Neural cell (in vitro differentiated cells): ENCODE results near the gene PLA2G4C. TPM values are rescaled to one million over a fixed set of nuclear protein-coding genes. Genes with fewer than 3 reads are reported as not detected.

Experiments
- H2AFZ ChIP-seq: fragments of 200-600, 300-800 bp; sonication (generic), shearing (Covaris generic); 2 replicates; pipeline ENCODE4 v1.6.0; 2014; ENCODE audit warnings: low read depth, mild to moderate bottlenecking, antibody characterized with exemption, low read length, moderate library complexity
- H3F3A ChIP-seq: fragments of 200-600 bp; shearing (Covaris generic); 2 replicates; pipeline ENCODE4 v1.6.1; 2016; ENCODE audit warnings: mild to moderate bottlenecking, moderate library complexity, mixed read lengths, antibody characterized with exemption, low read length; ENCODE audit not compliant: insufficient read depth, poor library complexity, severe bottlenecking
- H3K27ac ChIP-seq: fragments of 200-600, 300-800 bp; sonication (generic), shearing (Covaris generic); 2 replicates; pipeline ENCODE4 v1.5.1; 2014; ENCODE audit warnings: mild to moderate bottlenecking, low read length, moderate library complexity
- H3K27me3 ChIP-seq: fragments of 300-800, 200-600 bp; sonication (generic), shearing (Covaris generic); 2 replicates; pipeline ENCODE4 v1.6.0; 2014; ENCODE audit warnings: mild to moderate bottlenecking, low read depth, low read length, moderate library complexity; ENCODE audit not compliant: insufficient read depth
- H3K36me3 ChIP-seq: fragments of 300-800, 200-600 bp; sonication (generic), shearing (Covaris generic); 2 replicates; pipeline ENCODE4 v1.5.1; 2014; ENCODE audit warnings: mild to moderate bottlenecking, antibody characterized with exemption, low read length, moderate library complexity; ENCODE audit not compliant: insufficient read depth
- H3K4me2 ChIP-seq: fragments of 300-800, 200-600 bp; sonication (generic), shearing (Covaris generic); 2 replicates; pipeline ENCODE4 v1.6.0; 2014; ENCODE audit warnings: mild to moderate bottlenecking, low read length
- H3K4me3 ChIP-seq: fragments of 300-800, 200-600 bp; sonication (generic), shearing (Covaris generic); 2 replicates; pipeline ENCODE4 v1.5.1; 2014; ENCODE audit warnings: mild to moderate bottlenecking, low read length, moderate library complexity
- H3K79me2 ChIP-seq: fragments of 200-600 bp; shearing (Covaris generic); replicated peaks from 2 replicates; pipeline ENCODE4 v1.6.0; 2014; ENCODE audit warnings: mild to moderate bottlenecking, low read length, moderate library complexity; ENCODE audit not compliant: insufficient read depth
- H3K9ac ChIP-seq: fragments of 300-800, 200-600 bp; sonication (generic), shearing (Covaris generic); 2 replicates; pipeline ENCODE4 v1.6.1; 2016; ENCODE audit warnings: mild to moderate bottlenecking, low read length, mixed read lengths
- H3K9me2 ChIP-seq: fragments of 200-600 bp; shearing (Covaris generic); 2 replicates; pipeline ENCODE4 v1.6.1; 2016; ENCODE audit warnings: mild to moderate bottlenecking, low read length, mixed read lengths; ENCODE audit not compliant: insufficient read depth
- H3K9me3 ChIP-seq: fragments of 200-600, 300-800 bp; sonication (generic), shearing (Covaris generic); 2 replicates; pipeline ENCODE4 v1.6.1; 2016; ENCODE audit warnings: mild to moderate bottlenecking, mixed run types, low read length, moderate library complexity, mixed read lengths
- H4K20me1 ChIP-seq: fragments of 200-600 bp; shearing (Covaris generic); 2 replicates; pipeline ENCODE4 v1.6.1; 2016; ENCODE audit warnings: mild to moderate bottlenecking, mixed run types; ENCODE audit not compliant: insufficient read depth
- EP300 ChIP-seq: fragments of 450-650 bp; conservative IDR thresholded peaks from 2 replicates; pipeline ENCODE4 v1.6.1; 2014; ENCODE audit warnings: antibody characterized with exemption, mild to moderate bottlenecking, moderate library complexity; ENCODE audit not compliant: poor library complexity, severe bottlenecking
- EZH2 ChIP-seq: fragments of 200-600, 300-800 bp; shearing (Covaris generic), sonication (generic); IDR thresholded peaks from 2 replicates; pipeline ENCODE4 v1.6.1; 2014; ENCODE audit warnings: antibody characterized with exemption, low read length, borderline replicate concordance, mild to moderate bottlenecking; ENCODE audit not compliant: insufficient read depth, poor library complexity, severe bottlenecking
- MXI1 ChIP-seq: fragments of 450-650 bp; conservative IDR thresholded peaks from 2 replicates; pipeline ENCODE4 v1.6.1; 2014; ENCODE audit warnings: antibody characterized with exemption, mild to moderate bottlenecking; ENCODE audit not compliant: poor library complexity, severe bottlenecking
- POLR2AphosphoS5 ChIP-seq: IDR thresholded peaks from 2 replicates; pipeline ENCODE4 v1.6.1; 2012
- RAD21 ChIP-seq: fragments of 450-650 bp; conservative IDR thresholded peaks from 2 replicates; pipeline ENCODE4 v1.6.1; 2014; ENCODE audit warnings: antibody characterized with exemption, mild to moderate bottlenecking, moderate library complexity
- SMC3 ChIP-seq: fragments of 450-650 bp; conservative IDR thresholded peaks from 2 replicates; pipeline ENCODE4 v1.6.1; 2014; ENCODE audit warnings: antibody characterized with exemption, mild to moderate bottlenecking, moderate library complexity; ENCODE audit not compliant: poor library complexity
- TAF1 ChIP-seq: IDR thresholded peaks from 2 replicates; pipeline ENCODE4 v1.6.1; 2012; ENCODE audit warnings: low read depth
- polyA plus RNA-seq: library from polyadenylated mRNA; depleted of rRNA; stranded (reverse); fragments of >200 nt; gene quantifications from 2 replicates; pipeline ENCODE4 v1.2.3, GENCODE V29; 2014
- TF ChIP-seq, protein P1 (sequence below): fragments of 450-650 bp; IDR thresholded peaks from 2 replicates; pipeline ENCODE4 v1.5.1; 2014; ENCODE audit warnings: antibody characterized with exemption, mild to moderate bottlenecking, moderate library complexity; ENCODE audit not compliant: poor library complexity, severe bottlenecking
- TF ChIP-seq, protein P2 (sequence below): IDR thresholded peaks from 2 replicates; pipeline ENCODE4 v1.6.1; 2012; ENCODE audit warnings: borderline replicate concordance

The PLA2G4C gene
- polyA plus RNA-seq, 1 donor from 2014 or later = 8.6 TPM

DNA sequence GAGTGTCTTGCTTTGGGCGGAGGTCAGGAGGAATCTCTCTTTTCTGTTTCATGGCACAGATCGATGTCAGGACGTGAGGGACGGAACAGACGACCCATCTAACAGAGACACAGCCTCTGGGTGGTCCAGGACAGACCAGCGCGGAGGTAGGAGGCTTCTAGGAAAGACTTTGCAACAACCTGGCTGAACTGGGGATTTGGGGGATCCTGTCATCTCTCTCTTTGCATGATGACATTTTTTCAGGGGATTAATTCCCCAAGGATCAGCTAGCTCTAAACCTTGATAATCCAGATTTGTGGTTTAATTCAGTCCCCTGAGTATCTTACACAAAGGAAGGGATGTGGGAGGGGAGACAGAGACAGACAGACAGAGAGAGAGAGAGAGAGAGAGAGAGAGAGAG, 81.2 kb downstream of the PLA2G4C start:
- H3K27me3 ChIP-seq = no peaks in the 10 kb centered on the region
- TF ChIP-seq EZH2 (no peak), RAD21 (no peak), MXI1 (no peak), EP300 (no peak), POLR2AphosphoS5 (no peak), SMC3 (no peak), TAF1 (no peak)
- TF ChIP-seq, protein P1, sequence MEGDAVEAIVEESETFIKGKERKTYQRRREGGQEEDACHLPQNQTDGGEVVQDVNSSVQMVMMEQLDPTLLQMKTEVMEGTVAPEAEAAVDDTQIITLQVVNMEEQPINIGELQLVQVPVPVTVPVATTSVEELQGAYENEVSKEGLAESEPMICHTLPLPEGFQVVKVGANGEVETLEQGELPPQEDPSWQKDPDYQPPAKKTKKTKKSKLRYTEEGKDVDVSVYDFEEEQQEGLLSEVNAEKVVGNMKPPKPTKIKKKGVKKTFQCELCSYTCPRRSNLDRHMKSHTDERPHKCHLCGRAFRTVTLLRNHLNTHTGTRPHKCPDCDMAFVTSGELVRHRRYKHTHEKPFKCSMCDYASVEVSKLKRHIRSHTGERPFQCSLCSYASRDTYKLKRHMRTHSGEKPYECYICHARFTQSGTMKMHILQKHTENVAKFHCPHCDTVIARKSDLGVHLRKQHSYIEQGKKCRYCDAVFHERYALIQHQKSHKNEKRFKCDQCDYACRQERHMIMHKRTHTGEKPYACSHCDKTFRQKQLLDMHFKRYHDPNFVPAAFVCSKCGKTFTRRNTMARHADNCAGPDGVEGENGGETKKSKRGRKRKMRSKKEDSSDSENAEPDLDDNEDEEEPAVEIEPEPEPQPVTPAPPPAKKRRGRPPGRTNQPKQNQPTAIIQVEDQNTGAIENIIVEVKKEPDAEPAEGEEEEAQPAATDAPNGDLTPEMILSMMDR = no peak
- TF ChIP-seq, protein P2, sequence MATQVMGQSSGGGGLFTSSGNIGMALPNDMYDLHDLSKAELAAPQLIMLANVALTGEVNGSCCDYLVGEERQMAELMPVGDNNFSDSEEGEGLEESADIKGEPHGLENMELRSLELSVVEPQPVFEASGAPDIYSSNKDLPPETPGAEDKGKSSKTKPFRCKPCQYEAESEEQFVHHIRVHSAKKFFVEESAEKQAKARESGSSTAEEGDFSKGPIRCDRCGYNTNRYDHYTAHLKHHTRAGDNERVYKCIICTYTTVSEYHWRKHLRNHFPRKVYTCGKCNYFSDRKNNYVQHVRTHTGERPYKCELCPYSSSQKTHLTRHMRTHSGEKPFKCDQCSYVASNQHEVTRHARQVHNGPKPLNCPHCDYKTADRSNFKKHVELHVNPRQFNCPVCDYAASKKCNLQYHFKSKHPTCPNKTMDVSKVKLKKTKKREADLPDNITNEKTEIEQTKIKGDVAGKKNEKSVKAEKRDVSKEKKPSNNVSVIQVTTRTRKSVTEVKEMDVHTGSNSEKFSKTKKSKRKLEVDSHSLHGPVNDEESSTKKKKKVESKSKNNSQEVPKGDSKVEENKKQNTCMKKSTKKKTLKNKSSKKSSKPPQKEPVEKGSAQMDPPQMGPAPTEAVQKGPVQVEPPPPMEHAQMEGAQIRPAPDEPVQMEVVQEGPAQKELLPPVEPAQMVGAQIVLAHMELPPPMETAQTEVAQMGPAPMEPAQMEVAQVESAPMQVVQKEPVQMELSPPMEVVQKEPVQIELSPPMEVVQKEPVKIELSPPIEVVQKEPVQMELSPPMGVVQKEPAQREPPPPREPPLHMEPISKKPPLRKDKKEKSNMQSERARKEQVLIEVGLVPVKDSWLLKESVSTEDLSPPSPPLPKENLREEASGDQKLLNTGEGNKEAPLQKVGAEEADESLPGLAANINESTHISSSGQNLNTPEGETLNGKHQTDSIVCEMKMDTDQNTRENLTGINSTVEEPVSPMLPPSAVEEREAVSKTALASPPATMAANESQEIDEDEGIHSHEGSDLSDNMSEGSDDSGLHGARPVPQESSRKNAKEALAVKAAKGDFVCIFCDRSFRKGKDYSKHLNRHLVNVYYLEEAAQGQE = no peak
- H3K4me2 ChIP-seq = no peak overlapping the region
- H4K20me1 ChIP-seq = no peaks in the 10 kb centered on the region
- no peaks in the 10 kb centered on the region for H3K9me3 ChIP-seq
- H3K27ac ChIP-seq = no peak overlapping the region
- no peaks in the 10 kb centered on the region for H3F3A ChIP-seq
- no peak overlapping the region for H3K9ac ChIP-seq
- H2AFZ ChIP-seq = no peak overlapping the region
- H3K9me2 ChIP-seq = no peaks in the 10 kb centered on the region
- no peaks in the 10 kb centered on the region for H3K79me2 ChIP-seq
- no peak overlapping the region for H3K4me3 ChIP-seq
- H3K36me3 ChIP-seq = no peaks in the 10 kb centered on the region

DNA sequence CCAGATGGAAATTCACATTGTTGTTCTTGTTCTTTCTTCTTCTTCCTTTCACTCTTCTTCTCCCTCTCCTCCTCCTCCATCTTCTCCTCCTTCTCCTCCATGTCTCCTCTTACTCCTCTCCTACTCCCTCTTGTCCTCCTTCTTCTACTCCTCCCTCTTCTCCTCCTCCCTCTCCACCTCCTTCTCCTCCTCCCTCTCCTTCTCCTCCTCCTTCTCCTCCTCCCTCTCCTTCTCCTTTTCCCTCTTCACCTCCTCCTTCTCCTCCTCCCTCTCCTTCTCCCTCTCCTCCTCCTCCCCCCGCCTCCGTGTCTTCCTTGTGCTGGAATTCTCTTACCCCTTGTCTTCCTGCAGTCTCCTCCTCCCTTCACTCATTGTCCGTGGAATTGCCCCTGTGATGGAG, 85.1 kb downstream of the PLA2G4C start:
- no peak overlapping the region for H3K27ac ChIP-seq
- no peaks in the 10 kb centered on the region for H3F3A ChIP-seq
- TF ChIP-seq, protein P2 = no peak
- TF ChIP-seq, protein P1 = no peak
- TF ChIP-seq RAD21 (no peak), EP300 (no peak), POLR2AphosphoS5 (no peak), EZH2 (no peak), MXI1 (no peak), SMC3 (no peak), TAF1 (no peak)
- H4K20me1 ChIP-seq = no peaks in the 10 kb centered on the region
- no peaks in the 10 kb centered on the region for H3K79me2 ChIP-seq
- no peaks in the 10 kb centered on the region for H3K36me3 ChIP-seq
- H3K4me3 ChIP-seq = no peak overlapping the region
- H3K9me2 ChIP-seq = no peaks in the 10 kb centered on the region
- H3K9me3 ChIP-seq = no peaks in the 10 kb centered on the region
- H3K4me2 ChIP-seq = no peak overlapping the region
- no peak overlapping the region for H2AFZ ChIP-seq
- H3K9ac ChIP-seq = no peak overlapping the region
- no peaks in the 10 kb centered on the region for H3K27me3 ChIP-seq
